GM18505 (cell line): ENCODE data around the gene GAD1.

Experiments
- ATAC-seq: cut with Tn5 transposase; IDR thresholded peaks from one replicate; pipeline ENCODE4 v1.9.1; 2021; ENCODE audit not compliant: unreplicated experiment
- POLR2A ChIP-seq: IDR thresholded peaks from 4 replicates; pipeline ENCODE4 v1.6.1; 2011; ENCODE audit warnings: borderline replicate concordance; ENCODE audit not compliant: insufficient read depth, insufficient read length; ENCODE audit errors: extremely low read depth

Gene GAD1

GRCh38 chr2:170812710-170813600, 3.7 kb upstream of the GAD1 start:
- no peak for ATAC-seq
- TF ChIP-seq POLR2A: no peak

- ATAC-seq: no peak
- TF ChIP-seq POLR2A: no peak
These were observed 2.8 kb upstream of the GAD1 start for GRCh38 chr2:170813611-170814532.

GRCh38 chr2:170814533-170815230, 2.0 kb upstream of the GAD1 start:
- ATAC-seq: no peak
- TF ChIP-seq POLR2A: no peak

- no peak for TF ChIP-seq POLR2A
- ATAC-seq: no peak
These were observed 1.4 kb upstream of the GAD1 start for GRCh38 chr2:170815311-170815710.

GRCh38 chr2:170815746-170816503, 762 bp upstream of the GAD1 start:
- ATAC-seq: no peak
- no peak for TF ChIP-seq POLR2A

GRCh38 chr2:170817093-170818035, 677 bp downstream of the GAD1 start:
- no peak for TF ChIP-seq POLR2A
- no peak for ATAC-seq

GRCh38 chr2:170818036-170818751, 1.5 kb downstream of the GAD1 start:
- no peak for ATAC-seq
- no peak for TF ChIP-seq POLR2A

GRCh38 chr2:170818752-170819470, 2.2 kb downstream of the GAD1 start:
- no peak for TF ChIP-seq POLR2A
- ATAC-seq: no peak

- no peak for ATAC-seq
- no peak for TF ChIP-seq POLR2A
These were observed 3.3 kb downstream of the GAD1 start for GRCh38 chr2:170819680-170820664.
